PFSK-1 (cell line): Measurements from ENCODE around the gene PIK3R6.

ENCODE experiments used
- FOXP2 ChIP-seq: optimal IDR thresholded peaks from 2 replicates; pipeline ENCODE3; 2011; ENCODE audit warnings: borderline replicate concordance, control low read depth, inconsistent platforms; ENCODE audit not compliant: insufficient read depth; ENCODE audit errors: extremely low read length, extremely low read depth
- POLR2AphosphoS5 ChIP-seq: IDR thresholded peaks from 2 replicates; pipeline ENCODE4 v1.6.1; 2012; ENCODE audit warnings: low read depth, mild to moderate bottlenecking, control low read depth, low read length, moderate library complexity
- REST ChIP-seq, 2 experiments: IDR thresholded peaks; 2 replicates each; pipeline versions ENCODE4 v1.6.1 to v1.8.0; 2011 to 2012; ENCODE audit warnings: low read depth in 2 of 2, low read length in 2 of 2, control low read depth in 1 of 2, inconsistent platforms in 1 of 2, mild to moderate bottlenecking in 1 of 2, moderate library complexity in 1 of 2; ENCODE audit not compliant: insufficient read depth in 1 of 2
- SIN3A ChIP-seq: IDR thresholded peaks from 2 replicates; pipeline ENCODE4 v1.6.1; 2012; ENCODE audit warnings: mild to moderate bottlenecking, low read length, moderate library complexity, borderline replicate concordance; ENCODE audit not compliant: insufficient read depth
- TAF1 ChIP-seq: IDR thresholded peaks from 2 replicates; pipeline ENCODE4 v1.6.1; 2012; ENCODE audit warnings: low read length, control low read depth, borderline replicate concordance; ENCODE audit not compliant: insufficient read depth

Gene PIK3R6

DNA sequence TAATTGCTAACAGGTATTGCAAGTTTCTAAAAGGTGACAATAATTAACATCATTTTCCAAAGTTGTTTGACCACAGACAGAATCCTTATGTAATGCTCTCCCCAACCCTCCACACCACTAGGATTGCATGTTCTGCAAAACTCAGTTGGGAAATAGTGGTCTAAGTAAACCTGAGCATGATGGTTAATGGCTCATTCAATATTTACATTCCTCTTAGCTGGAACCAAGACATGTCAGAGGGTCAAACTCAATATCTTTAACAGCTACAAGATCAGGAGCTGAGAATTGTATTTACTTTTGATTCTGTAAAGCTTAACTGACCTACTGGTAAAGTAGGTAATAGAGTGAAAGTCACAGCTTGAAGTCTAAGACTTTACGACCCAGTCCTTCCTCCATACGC, 78.5 kb downstream of the PIK3R6 start:
- TF ChIP-seq TAF1 (no peak), POLR2AphosphoS5 (no peak), FOXP2 (no peak), REST (IDR thresholded peaks at IDR 0.05; ENCODE audit: insufficient read depth in 1 of 2, low read depth in 2 of 2, low read length in 2 of 2) (no peak), SIN3A (no peak)

- TF ChIP-seq TAF1: no peak
- TF ChIP-seq FOXP2: no peak
- no peak for TF ChIP-seq REST (IDR thresholded peaks at IDR 0.05; ENCODE audit: insufficient read depth in 1 of 2, low read depth in 2 of 2, low read length in 2 of 2)
- no peak for TF ChIP-seq POLR2AphosphoS5
These were observed 81.7 kb downstream of the PIK3R6 start for GRCh38 chr17:8785547-8786413.

- TF ChIP-seq POLR2AphosphoS5: no peak
- TF ChIP-seq SIN3A: no peak
- TF ChIP-seq FOXP2: no peak
- TF ChIP-seq REST (IDR thresholded peaks at IDR 0.05; ENCODE audit: insufficient read depth in 1 of 2, low read depth in 2 of 2, low read length in 2 of 2): no peak
- TF ChIP-seq TAF1: no peak
These were observed 85.3 kb downstream of the PIK3R6 start for GRCh38 chr17:8782176-8782575.

GRCh38 chr17:8781776-8782175, 85.7 kb downstream of the PIK3R6 start:
- TF ChIP-seq FOXP2 (no peak), POLR2AphosphoS5 (no peak), SIN3A (no peak), TAF1 (no peak), REST (IDR thresholded peaks at IDR 0.05; ENCODE audit: insufficient read depth in 1 of 2, low read depth in 2 of 2, low read length in 2 of 2) (no peak)
